Inferior parietal cortex (tissue), 1 donor: ENCODE measurements around the gene ADPRHL1.

ENCODE experiments used
- DNase-seq: peaks from one replicate; pipeline ENCODE4 v3.0.0-alpha.2; 2016; ENCODE audit errors: extremely low spot score

ADPRHL1 gene

GRCh38 chr13:113417008-113417751 is 36.1 kb downstream of the ADPRHL1 start:
- no peak for DNase-seq

GRCh38 chr13:113415825-113416224 is 37.5 kb downstream of the ADPRHL1 start:
- no peak for DNase-seq

DNA sequence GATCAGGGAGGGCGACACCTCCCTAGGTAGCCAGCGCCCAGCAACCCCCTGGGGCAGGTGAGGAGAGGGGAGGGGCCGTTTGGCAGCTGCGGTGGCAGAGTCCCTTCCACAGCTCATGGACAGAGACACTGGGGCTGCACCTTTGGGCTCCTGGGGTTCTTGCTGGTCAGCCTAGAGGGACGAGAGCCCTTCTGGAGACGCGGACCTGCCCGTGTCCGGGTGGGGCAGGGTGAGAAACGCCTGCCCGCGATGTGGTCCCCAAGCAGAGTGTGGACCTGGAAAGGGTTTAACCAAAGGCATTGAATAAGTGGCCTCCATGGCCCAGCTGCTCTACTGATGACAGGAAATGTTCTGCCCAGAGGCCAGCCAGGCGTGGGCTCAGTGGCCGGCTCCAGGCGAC is 38.3 kb downstream of the ADPRHL1 start:
- no peak for DNase-seq

DNA sequence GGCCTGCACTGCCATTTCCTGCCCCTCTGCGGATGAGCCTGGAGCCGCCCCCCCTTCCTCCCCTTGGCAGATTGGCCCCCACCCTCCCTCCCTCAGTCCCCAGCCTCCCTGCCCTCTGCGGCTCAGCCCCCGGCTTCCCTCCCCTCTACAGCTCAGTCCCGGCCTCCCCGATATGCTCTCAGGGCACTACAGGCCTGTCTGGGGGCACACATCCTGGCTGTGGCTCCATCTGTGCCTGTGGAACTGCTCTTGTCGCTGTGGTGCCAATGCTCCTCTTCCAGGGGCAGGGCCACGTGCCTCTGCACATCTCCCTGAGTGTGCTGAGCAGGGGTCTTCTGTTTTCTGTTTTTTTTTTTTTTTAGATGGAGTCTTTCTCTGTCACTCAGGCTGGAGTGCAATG is 39.0 kb downstream of the ADPRHL1 start:
- no peak for DNase-seq

DNA sequence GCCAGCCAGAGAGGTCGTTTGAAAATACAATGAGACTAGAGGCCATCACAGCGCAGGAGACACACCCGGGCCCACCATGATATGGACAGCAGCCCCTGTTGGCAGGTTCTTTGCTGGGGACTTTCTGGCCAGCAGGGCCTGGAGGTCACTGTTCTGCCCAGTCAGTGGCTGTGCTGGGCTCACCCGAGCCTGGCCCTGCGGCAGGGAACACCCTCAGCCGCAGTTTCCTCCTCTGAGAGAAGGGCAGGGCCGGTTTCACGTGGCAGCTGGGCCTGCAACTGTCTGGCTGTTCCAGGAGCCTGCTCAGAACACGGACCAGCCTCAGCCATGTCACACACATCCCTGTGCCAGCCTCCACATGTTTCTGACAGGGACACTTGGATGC is 39.4 kb downstream of the ADPRHL1 start:
- DNase-seq, result no peak

DNA sequence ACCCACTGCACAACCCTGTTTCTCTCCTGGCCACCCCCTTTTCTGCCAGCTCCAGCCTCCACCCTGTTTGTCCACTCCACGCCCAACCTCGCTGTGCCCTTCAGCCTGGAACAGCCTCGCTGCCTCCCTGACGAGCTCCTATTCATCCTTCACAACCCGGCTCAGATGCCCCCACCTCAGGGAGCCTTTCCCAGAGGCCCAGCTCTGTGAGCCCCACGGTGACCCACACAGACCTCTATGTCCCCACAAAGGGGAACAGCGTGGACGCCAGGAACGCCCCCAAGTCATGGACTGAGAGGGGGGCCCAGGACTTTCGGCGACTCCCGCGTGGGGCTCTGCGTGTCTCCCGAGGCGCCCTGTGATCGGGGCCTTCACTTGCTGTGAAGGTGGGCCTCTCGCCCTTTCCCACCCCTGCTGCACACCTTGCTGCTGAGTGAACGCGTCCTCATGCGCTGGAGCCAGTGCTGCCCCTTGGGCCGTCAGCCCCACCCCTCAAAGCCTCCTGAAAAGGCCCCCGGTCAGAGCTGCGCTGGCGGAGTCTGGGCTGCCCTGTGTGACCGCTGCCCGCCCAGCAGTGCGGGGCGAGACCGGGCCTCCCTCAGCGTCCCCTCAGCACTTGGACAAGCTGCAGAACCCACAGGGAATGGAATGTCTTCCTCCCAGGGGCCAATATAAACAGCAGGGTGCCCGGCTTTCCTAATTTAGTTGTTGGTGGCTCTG is 40.0 kb downstream of the ADPRHL1 start:
- DNase-seq, result no peak

- no peak for DNase-seq
Measured at GRCh38 chr13:113412440-113412839, 40.8 kb downstream of the ADPRHL1 start.

DNA sequence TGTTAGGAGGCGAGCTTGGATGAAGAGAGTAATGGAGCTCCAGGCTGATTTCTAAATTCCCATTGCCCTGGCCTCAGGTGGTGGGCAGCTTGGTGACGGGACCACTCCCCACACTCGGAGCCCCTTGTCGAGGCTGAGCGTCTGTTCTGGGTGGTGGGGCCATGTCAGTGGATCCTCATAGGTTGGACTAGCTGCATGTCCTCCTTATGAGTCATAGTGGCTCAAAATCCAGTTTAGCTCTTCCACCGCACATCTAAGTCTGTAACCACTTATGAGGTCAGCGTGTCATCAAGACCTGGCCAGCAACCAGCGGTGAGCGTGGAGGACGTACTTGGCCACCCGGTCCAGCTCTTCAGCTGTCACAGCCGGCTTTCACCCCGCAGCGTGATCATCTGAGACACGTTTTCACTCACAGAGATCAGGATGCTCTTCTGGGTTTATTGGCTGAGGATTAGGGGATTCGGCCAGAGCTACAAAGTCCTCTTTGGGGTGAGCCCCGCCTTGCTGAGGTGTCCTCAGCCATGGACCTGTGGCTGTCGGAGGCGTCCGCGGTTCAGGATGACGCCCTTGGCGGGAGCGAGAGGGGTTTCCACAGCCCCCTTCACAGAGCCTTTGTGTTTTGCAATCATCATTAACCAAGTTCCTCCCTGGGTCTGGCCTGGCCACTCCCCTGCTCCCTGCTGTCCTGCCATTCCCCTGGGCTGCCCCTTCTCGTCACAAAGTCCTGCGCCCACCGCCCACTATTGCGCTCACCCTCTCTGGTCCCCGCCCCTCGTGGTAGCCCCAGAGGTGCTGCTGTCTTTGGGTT is 41.9 kb downstream of the ADPRHL1 start:
- no peak for DNase-seq

DNA sequence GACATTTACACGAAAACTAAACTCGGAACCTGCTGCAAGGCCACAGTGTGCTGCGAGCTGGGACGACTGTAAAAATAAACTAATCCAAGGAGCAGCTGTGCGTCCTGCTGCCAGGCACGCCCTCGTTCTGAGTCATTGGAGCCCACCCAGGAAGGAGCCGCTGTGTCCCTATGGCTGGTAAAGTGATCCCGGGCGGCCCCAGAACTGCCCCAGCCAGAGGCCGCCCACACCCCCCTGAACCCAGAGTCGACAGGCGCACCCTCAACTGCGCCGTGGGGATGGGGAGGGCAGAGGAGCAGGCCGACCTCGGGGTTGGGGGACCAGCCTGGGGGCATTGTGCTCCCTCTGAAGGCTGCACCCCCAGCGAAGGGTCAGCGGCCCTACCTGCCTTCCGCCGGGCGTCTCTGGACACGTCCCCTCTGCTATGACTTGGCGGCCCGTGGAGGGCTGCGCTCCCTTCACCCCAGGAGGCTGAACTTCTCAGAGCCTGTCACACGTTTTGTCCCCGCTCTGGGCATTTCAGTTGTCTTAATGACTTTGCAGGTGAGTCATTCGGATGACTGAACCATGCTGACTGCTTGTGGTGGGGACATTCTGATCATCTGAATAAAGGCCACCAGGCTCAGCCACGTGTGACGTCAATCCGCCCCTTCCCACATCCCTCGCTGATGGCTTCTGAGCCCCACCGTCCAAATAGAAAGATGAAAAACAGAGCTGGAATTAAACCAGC is 42.7 kb downstream of the ADPRHL1 start:
- no peak for DNase-seq

DNA sequence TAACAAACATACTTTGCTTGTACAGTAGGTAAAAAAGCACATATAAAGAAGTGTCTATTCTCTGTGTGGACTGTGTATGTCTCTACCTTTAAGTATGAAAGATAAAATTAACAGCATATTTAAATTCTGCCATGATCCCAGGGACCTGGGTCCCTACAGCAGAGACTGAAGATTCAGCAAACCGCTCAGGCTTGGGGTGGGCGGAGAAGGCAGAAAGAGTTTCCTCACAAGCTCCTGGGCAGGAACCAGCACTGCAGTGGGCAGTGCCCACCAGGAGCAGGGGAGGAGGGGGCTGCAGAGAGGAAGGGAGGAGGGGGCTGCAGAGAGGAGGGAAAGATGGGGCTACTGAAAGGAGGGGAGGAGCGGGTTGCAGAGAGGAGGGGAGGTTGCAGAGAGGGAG is 44.7 kb downstream of the ADPRHL1 start:
- no peak for DNase-seq

DNA sequence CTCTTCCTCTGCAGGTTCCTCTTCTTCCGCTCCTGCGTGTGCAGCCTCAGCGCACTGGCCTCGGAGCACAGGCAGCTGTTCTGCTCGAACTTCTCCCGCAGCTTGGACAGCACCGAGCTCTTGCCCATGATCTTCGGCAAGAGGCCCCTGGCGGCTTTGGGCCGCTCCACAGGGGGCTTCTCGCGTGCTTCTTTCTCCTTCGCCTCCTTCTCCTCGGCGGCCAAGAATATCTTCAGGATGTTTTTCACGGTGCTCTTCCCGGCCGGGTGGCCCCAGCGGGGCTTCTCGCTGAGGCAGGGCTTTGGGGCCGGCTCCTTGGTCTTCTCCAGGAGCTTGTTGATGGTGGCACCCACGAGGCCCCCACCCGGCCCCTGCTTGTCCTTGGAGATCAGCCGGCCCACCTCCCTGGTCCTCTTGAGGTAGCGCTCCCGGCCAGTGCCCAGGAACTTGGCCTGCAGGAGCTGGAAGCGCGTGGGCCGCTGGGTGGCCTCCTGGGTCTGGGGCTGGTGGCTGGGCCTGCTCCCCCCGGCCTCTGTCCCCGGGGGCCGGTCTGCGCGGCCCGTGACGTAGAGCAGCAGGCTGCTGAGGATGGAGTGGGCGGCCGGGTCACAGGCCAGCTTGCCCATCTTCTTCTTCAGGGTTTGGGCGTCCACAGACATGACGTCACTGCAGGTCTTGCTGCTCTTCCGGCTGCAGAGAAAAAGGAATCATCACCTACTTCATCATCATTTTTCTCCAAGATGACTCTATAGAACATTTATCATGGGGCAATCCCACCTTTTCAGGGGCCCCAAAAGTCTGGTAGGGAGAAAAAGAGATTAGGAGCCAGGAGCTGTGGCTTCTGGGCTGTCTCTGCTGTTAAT is 45.5 kb downstream of the ADPRHL1 start:
- no peak for DNase-seq

DNA sequence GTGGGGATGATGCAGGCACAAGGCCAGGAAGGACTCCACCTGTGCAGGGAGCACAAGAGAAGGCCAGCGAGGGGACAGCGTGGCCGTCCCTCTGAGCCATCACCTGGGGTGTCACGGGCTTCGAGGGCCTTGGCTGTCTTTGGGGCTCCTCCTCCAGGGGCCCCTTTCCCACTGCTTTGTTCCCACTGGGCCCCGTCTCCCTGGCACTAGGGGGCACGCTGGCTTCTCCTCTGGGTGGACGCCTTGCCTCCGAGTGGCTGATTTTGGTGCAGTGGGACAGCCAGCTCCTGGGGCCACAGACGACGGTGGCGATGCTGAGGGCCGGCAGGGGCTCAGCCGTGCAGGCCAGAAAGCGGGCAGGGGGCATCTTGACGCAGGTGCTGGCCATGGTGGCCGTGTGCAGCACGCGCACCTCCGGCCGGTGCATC is 46.2 kb downstream of the ADPRHL1 start:
- DNase-seq, result no peak

- no peak for DNase-seq
Measured at GRCh38 chr13:113406321-113407102, 46.8 kb downstream of the ADPRHL1 start.

GRCh38 chr13:113405481-113406300 is 47.6 kb downstream of the ADPRHL1 start:
- DNase-seq, result no peak

GRCh38 chr13:113404723-113405471 is 48.4 kb downstream of the ADPRHL1 start:
- no peak for DNase-seq

- no peak for DNase-seq
Measured at GRCh38 chr13:113404366-113404722, 48.9 kb downstream of the ADPRHL1 start.

- DNase-seq, result no peak
Measured at GRCh38 chr13:113403255-113404104, 49.8 kb downstream of the ADPRHL1 start.
